A673 (cell line): ENCODE results near the gene ATP5F1D.

Experiments used
- EZH2 ChIP-seq: fragments of 200-600 bp; sonication (generic); IDR thresholded peaks from 2 replicates; pipeline ENCODE4 v1.6.1; 2017; ENCODE audit warnings: borderline replicate concordance, low read depth, mild to moderate bottlenecking, mixed read lengths, antibody characterized with exemption, low read length; ENCODE audit not compliant: poor library complexity, severe bottlenecking
- TF ChIP-seq, protein P1 (sequence below): fragments of 300-800, 200-600 bp; sonication (generic); conservative IDR thresholded peaks from 2 replicates; pipeline ENCODE4 v1.5.1; 2017; ENCODE audit warnings: low read depth, mild to moderate bottlenecking, antibody characterized with exemption, low read length, moderate library complexity, mixed read lengths

DNA sequence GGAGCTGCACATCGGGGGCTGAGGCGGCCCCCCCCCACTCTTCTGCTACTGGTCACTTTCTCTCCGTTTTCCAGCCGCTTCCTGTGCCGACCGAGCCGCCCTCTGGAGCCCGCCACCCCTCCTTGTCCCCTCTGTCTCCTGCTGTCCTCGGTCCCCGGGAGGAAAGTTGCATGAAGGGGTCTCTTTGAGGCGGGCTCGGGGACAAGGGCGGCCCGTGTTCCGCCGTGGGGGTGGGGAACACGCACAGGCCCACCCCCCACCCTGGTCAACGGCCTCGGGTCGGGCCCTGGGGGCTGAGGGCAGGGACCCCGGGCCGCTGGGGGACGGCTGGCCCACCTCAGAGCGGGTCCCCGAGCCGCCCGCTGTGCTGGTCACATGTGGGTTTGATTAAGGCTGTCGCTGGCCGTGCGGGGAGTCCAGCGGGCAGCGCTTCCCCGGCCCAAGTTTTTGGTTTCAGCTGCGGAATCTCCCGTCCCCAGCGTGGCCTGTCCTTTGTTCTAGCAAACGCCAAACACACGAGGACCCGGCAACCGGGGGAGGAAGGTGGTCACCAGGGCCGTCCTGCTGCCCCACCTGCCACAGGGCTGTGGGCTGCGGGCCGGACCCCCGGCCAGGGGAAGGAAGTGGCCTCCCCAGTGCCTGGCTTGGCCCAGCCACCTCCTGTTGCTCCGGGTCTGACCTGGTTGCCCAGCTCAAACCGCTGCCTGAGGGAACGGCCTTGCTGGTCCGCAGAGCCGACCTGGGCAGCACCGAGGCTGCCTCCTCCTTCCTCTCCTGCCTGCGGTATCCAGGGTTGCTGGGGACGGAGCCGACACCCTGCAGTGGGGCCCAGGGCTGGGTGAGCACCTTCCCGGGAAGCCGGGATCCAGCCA, 46.0 kb downstream of the ATP5F1D start:
- TF ChIP-seq, protein P1, sequence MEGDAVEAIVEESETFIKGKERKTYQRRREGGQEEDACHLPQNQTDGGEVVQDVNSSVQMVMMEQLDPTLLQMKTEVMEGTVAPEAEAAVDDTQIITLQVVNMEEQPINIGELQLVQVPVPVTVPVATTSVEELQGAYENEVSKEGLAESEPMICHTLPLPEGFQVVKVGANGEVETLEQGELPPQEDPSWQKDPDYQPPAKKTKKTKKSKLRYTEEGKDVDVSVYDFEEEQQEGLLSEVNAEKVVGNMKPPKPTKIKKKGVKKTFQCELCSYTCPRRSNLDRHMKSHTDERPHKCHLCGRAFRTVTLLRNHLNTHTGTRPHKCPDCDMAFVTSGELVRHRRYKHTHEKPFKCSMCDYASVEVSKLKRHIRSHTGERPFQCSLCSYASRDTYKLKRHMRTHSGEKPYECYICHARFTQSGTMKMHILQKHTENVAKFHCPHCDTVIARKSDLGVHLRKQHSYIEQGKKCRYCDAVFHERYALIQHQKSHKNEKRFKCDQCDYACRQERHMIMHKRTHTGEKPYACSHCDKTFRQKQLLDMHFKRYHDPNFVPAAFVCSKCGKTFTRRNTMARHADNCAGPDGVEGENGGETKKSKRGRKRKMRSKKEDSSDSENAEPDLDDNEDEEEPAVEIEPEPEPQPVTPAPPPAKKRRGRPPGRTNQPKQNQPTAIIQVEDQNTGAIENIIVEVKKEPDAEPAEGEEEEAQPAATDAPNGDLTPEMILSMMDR: no peak
- no peak for TF ChIP-seq EZH2
